Right renal cortex interstitium (tissue), 3 donors: Measurements from ENCODE around the gene FASLG. TPM values are rescaled to one million over a fixed set of nuclear protein-coding genes. Genes with fewer than 3 reads are reported as not detected.

Source experiments
- DNase-seq, 3 donors: peaks; one replicate each; pipeline ENCODE4 v3.0.0-alpha.2; 2013; ENCODE audit warnings: low read depth in 3 of 3, low spot score in 2 of 3
- polyA plus RNA-seq, 3 donors: library from polyadenylated mRNA; unstranded; fragments of 120-200 nt; gene quantifications; one replicate each; pipeline ENCODE4 v1.2.1, GENCODE V29; 2013; ENCODE audit not compliant: insufficient read length in 3 of 3

Gene FASLG
- polyA plus RNA-seq, 3 donors, result 0.07 to 0.18 TPM; not detected in 1

DNA sequence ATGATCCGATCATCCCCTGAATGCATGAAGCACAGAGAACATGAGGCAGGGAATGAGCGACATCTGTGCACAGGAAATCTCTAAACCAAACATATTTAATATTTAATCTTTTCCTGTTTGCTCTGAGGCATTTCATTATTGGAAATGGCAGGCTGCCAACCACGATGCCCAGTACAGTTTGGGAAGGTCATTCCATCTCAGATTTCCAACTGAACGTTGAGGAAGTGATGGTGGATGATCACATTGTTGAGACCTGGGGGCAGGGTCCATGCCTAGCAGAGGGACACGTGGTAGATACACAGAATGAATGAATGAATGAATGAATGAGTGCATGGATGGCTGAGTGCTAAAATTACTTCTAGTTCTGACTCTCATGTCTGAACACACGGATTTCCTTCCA lies 15.9 kb upstream of the FASLG start:
- no peak for DNase-seq

GRCh38 chr1:172646653-172647052 lies 12.2 kb upstream of the FASLG start:
- no peak for DNase-seq

DNA sequence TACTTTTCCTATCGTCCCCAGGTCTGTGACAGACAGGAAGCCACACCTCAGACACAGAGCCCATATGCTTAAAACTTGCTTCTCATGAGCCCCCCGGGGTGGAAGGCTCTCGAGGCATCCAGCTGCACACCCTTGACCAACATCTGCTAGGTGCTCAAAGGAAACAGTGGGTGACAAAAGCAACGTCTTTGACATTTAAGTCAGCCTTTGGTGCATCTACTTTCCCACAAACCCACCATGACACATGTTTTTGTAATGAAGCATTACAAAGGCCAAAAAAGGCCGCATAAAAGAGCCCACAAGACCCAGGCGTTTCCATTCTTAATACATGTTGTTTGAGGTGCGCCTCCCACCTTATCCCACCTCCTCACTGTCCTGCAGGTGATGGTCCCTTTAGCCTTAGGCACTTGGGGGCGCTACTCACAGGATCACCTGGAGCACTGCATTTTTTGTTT lies 11.8 kb upstream of the FASLG start:
- DNase-seq, result no peak

DNA sequence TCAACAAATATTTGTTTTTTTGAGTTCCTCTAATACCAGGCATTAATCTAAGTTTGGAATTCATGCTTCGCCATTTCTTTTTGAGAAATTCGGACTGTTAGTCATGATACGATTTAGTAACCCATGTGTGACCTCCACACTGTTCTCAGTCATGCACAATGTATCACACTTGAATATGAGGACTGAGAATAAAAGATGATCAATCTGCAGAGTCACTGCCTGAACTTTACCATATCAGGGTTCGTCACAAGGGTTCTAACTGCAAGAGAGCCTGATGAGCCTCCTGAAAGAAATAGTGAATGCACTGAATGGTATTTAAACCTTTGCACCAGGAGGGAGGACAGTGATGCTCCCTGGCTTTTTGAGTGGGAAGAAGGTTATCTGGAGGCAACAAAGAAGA lies 10.9 kb upstream of the FASLG start:
- DNase-seq, result no peak

GRCh38 chr1:172650474-172651193 lies 8.3 kb upstream of the FASLG start:
- no peak for DNase-seq

DNA sequence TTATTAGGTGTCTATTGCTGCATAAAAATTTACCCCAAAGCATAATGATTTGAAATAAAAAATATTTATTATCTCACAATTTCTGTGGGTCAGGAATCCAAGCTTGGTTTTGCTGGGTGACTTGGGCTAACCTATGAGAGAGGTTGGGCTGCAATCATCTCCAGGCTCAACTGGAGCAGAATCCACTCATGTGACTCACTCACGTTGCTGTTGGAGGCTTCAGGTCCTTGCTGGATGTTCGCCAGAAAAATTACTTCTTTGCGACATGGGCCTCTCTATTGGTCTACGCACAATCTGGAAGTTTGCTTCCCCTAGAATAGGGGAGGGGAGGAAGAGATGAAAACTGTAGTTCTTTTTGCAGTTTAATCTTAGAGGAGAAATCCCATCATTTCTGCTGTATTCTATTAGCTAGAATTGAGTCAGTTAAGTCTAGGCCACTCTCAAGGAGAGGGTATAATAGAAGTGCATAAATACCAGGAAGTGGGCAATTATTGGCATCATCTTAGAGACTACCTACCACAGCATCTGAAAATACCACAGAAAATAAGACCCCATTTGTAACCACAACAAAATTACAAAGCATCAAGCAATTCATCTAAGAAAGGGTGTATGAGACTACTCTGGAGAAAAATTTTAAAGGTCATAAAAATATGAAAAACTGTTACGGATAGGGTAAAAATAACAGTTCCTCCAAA lies 5.7 kb upstream of the FASLG start:
- DNase-seq, result no peak

- no peak for DNase-seq
These were observed 4.4 kb upstream of the FASLG start for GRCh38 chr1:172654535-172654934.

DNA sequence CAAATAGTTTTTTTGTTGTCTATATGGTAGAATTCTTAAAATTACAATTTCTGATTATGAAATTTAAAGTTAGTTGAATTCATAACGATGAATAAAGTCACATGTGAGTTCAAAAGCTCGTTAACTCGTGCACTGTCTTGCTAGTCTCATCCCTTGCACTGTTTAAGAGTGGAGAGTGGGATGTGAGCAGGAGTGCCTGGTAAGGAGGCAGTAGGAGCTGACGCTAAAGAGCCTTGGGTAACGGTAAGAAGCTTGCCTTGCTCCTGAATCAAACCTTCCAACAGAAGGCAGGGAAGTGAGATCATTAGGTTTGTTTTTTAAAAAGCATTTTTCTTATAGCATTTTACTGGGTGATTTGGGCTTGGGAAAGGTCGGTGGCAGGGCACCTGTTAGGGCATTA lies 2.3 kb upstream of the FASLG start:
- no peak for DNase-seq

GRCh38 chr1:172657586-172657985 lies 1.3 kb upstream of the FASLG start:
- no peak for DNase-seq

DNA sequence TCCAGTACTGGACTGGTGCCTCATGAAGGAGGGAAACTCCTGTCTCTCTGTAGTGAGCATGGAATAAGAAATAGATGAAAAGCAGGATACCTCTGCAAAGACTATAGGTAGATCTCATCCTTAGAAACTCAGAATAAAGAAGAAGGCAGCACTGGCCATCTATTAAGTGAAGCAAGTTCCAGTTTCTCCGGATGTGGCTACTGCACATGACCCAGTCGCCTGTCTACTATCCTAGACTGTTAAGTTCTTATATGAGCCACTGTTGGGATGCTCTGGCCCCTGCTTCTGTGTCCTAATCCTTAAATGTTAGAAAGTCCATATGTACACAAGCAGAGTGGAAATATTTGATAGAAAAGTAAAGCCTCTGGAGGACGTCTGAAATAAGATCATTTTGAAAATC lies 2.2 kb downstream of the FASLG start:
- DNase-seq, result no peak

DNA sequence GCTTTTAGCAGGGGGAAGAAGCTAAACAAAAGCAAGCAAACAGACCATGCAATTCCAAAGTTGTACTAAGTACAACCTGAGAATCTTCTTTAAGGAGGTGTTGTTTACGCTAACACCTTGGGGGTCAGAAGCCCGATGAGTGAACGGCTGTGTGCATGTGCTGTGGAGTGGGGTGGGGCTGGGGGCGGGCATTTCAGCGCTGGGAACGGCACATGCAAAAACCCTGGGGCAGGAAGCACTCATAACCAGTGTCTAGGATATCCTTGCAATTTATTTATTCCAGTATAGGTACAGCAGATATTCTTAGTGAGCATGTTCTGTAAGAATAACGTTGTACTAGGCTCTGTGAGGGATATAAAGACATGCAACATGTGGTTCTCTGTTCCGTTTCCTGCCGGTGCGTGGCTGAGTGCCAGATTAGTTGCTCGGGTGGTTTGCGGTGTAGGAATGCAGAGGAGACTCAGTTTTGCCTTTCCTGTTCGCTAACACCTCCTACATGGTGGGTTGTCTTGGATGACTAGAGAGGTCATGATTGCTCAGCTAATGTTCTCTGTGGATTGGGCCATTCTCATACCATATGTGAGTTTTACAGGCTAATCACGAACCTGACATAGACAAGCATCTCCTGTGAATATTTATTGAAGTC lies 3.7 kb downstream of the FASLG start:
- DNase-seq, result no peak

DNA sequence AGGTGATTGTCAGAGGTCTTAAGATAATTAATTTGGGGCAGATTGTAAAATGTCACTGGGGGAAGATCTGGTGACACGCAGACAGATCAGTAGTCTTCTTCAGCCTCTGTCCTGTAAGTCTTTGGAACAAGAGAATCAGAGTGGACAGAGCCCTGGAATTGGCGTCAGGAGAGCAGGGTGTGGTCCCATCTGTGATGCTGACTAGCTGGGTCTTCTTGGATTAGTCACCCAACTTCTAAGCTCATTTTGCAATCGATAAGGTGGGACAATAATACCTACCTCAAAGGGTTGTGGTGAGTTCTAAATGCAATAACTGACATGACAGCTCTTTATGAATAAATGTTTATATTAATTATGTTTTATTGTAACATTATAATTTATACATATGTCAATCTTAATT lies 4.8 kb downstream of the FASLG start:
- DNase-seq, result no peak

GRCh38 chr1:172668097-172668496 lies 9.2 kb downstream of the FASLG start:
- DNase-seq, result no peak

GRCh38 chr1:172669011-172669410 lies 10.1 kb downstream of the FASLG start:
- no peak for DNase-seq

DNA sequence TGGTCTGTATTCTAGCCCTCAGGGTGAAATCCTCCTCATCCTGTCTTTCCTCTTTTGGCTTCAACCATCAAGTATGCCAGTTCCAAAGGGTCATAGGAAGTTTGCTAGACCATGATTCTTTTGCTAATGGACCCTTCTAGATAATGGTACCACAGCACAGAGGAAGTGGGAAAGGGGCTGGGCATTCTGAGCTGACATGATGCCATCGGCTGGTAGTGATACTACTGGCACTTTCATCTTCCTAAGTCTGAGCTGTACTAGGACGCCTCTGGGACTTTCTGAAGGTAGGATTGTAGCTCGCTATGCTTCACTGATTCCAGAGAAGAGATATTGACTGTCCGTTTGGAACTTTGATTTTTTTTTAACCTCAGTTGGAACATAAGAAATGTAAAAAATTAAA lies 11.4 kb downstream of the FASLG start:
- DNase-seq, result no peak

- DNase-seq, result no peak
These were observed 11.9 kb downstream of the FASLG start for GRCh38 chr1:172670791-172671190.

DNA sequence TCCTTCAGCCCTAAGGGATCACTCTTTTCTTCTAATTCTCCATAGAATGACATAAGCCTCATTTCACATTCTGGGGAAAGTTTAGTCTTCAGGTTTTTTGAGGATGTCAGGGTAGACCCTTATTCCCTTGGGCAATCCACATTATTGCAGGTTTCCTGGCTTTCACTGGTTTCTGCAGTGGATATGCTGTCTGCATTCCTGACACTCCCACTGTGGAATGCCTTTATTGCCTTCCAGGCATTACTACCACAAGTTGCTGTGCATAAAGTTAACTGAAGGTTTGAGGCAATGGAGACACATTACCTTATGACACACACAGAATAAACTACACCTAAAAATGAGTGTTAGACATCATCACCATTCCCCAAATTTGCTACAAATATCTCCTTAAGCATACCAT lies 12.7 kb downstream of the FASLG start:
- no peak for DNase-seq

- DNase-seq, result no peak
These were observed 13.8 kb downstream of the FASLG start for GRCh38 chr1:172672720-172673119.

GRCh38 chr1:172673761-172674160 lies 14.9 kb downstream of the FASLG start:
- no peak for DNase-seq

DNA sequence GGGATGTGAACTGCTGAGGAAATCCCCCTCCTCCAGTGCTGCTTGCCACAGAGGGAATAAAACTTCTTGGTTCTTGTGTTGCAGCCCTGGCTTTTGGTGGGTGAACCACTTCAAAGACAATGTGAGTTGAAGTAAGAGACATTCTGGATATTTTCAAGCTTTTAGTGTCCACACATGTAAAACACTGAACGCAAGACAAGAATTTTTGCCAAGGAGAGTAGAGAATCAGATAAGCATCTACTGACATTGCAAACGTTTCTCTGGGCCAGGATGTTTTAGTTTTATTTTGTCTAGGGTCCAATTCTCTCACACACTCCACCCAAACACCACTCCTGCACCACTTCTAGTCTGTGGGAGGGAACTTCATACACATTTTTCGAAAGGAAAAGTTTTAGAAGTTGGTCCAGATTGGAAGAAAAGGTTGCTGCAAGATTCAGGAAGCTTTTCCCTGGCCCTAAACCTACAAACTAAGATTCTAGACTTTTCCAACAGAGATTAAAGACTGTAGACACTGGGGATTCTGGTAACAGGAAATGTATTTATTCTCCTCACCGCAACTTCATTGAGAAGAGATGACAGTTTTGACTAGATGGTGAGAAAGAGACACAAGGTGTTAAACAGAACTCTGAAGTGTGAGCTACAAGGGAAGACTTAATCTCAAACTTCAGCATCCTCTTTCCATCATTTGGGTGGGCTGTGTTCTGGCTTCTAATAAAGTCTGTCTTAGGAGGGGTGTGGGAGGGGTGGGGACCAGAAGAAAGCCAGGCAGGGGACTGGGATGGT lies 16.1 kb downstream of the FASLG start:
- DNase-seq, result no peak
